ENCODE data around the gene SCAF4.
"Not testable (repeated sequence)": the region's sequence is repeated elsewhere in the genome, so short reads cannot be mapped to it uniquely, and the experiment has no call there.

Gene SCAF4

DNA sequence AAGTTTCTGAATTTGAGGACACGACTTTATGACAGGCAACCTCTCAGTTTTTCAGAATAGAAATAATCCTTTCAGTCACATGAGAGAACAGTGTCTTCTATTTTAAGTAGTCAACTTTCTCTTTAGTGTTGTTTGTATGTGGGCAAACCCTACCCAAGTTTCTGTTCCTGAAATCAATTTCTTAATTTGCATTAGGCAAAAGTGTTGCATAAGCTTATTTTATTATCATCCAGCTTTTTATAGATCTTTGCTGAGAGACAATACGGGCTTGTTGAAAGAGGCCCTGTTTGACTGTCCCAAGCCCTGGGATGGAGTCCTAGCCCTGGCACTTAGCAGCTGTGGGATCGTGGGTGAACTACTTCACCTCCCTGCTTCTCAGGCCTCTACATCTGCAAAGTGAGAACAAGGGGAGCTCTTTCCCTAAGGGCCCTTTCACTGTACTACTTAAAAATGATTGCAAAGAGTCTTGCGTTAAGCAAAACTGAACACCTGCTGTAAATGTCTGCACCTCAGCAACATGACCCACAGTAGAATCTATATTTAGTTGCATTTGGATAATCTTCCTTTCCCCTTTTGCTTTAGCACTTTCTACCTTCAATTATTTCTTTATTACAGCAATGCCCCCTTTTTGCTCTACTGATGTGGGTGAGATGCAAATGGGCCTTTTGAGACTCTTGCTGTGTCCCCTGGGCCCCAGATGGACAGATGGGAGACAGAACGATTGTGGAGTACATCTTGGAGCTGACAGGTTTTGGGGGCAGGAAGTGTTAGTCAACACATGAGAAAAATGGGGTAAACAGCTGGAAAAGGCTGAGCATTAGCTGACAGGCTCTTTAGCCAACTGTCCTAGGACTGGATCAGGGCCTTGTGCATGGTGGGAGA lies 41.0 kb upstream of the SCAF4 start:
- no peak overlapping the region for H3K4me3 ChIP-seq

DNA sequence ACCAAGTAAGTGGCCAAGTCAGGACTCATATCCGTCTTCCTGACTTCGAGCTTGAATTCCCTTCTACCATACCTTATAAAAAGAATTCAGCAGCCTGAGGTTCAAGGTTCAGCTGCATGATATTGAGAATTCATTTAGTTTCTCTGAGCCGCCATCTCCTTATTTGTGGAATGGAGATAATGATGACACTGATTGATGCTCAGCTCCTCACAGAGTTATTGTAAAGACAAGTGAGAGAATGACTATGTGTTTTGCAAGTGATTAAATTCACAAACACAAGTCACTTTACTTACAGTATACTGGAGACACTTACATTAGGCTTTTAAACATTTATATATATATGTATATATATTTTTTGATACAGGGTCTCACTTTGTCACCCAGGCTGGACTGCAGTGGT lies 39.8 kb upstream of the SCAF4 start:
- TF ChIP-seq, protein P1, sequence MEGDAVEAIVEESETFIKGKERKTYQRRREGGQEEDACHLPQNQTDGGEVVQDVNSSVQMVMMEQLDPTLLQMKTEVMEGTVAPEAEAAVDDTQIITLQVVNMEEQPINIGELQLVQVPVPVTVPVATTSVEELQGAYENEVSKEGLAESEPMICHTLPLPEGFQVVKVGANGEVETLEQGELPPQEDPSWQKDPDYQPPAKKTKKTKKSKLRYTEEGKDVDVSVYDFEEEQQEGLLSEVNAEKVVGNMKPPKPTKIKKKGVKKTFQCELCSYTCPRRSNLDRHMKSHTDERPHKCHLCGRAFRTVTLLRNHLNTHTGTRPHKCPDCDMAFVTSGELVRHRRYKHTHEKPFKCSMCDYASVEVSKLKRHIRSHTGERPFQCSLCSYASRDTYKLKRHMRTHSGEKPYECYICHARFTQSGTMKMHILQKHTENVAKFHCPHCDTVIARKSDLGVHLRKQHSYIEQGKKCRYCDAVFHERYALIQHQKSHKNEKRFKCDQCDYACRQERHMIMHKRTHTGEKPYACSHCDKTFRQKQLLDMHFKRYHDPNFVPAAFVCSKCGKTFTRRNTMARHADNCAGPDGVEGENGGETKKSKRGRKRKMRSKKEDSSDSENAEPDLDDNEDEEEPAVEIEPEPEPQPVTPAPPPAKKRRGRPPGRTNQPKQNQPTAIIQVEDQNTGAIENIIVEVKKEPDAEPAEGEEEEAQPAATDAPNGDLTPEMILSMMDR (IDR thresholded peaks at IDR 0.05), result no peak
- no peak for DNase-seq (ENCODE audit: low spot score)
- H3K27ac ChIP-seq, result no peak overlapping the region
- H3K4me3 ChIP-seq, result no peak overlapping the region

More for the DNA sequence above, 41.0 kb upstream of the SCAF4 start:
- TF ChIP-seq, protein P1 (IDR thresholded peaks at IDR 0.05), result no peak
- no peak for DNase-seq (ENCODE audit: low spot score)
- H3K27ac ChIP-seq, result no peak overlapping the region

DNA sequence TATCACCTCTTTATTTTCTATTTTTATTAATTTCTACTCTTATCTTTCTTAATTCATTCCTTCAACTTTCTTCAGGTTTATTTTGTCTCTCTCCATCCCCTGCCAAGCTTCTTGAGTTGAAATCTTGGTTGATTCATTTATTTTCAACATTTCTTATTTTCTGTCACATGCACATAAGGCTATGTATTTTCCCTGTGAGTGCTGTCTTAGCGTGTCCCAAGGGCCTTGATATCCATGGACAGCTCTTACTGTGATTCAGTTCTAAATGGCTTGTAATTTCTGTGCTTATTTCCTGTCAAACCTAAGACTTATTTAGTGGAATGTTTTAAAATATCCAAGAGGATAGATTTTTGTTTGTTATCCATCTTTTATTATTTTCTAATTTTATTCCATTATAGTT lies 36.8 kb upstream of the SCAF4 start:
- TF ChIP-seq, protein P1 (IDR thresholded peaks at IDR 0.05), result no peak
- DNase-seq (ENCODE audit: low spot score), result no peak
- H3K4me3 ChIP-seq, result no peak overlapping the region
- no peak overlapping the region for H3K27ac ChIP-seq

DNA sequence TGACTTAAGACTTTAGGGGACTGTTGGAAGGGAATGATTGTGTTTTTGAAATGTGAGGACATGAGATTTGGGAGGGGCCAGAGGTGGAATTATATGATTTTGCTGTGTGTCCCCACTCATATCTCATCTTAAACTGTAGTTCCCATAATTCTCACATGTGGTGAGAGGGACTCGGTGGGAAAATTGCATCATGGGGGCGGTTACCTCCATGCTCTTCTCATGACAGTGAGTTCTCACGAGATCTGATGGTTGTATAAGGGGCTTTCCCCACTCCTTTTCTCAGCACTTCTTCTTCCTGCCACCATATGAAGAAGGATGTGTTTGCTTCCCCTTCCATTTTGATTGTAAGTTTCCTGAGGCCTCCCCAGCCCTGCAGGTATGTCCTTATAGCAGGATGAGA lies 35.0 kb upstream of the SCAF4 start:
- no peak overlapping the region for H3K27ac ChIP-seq
- DNase-seq (ENCODE audit: low spot score), result no peak
- TF ChIP-seq, protein P1 (IDR thresholded peaks at IDR 0.05), result no peak
- no peak overlapping the region for H3K4me3 ChIP-seq

DNA sequence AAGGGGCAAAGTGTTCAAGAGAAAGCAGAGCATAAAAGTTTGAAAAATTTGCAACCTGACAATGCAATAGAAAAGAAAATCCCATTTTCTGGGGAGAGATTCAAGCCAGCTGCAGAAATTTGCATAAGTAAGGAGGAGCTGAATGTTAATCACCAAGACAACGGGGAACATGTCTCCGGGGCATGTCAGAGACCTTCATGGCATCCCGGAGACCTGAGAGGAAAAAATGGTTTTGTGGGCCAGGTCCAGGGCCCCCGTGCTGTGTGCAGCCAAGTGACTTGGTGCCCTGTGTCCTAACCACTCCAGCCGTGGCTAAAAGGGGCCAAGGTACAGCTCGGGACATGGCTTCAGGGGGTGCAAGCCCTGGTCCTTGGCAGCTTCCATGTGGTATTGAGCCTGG lies 33.9 kb upstream of the SCAF4 start:
- not testable (repeated sequence) for H3K27ac ChIP-seq; DNase-seq (ENCODE audit: low spot score); H3K4me3 ChIP-seq

DNA sequence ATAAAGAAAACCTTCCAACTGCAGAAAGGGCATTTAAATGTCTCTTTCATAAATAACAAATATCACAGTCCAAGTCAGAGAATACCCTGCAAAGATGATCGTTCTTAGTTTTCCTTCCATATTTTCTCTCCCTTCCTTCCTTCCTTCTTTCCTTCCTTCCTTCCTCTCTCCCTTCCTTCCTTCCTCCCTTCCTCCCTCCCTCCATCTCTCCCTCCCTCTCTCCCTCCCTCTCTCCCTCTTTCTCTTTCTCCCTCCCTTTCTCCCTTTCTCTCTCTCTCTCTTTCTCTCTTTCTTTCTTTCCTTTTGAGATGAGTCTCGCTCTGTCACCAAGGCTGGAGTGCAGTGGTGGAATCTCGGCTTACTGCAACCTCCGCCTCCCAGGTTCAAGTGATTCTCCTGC lies 29.0 kb upstream of the SCAF4 start:
- TF ChIP-seq, protein P1 (IDR thresholded peaks at IDR 0.05), result no peak
- no peak for DNase-seq (ENCODE audit: low spot score)

DNA sequence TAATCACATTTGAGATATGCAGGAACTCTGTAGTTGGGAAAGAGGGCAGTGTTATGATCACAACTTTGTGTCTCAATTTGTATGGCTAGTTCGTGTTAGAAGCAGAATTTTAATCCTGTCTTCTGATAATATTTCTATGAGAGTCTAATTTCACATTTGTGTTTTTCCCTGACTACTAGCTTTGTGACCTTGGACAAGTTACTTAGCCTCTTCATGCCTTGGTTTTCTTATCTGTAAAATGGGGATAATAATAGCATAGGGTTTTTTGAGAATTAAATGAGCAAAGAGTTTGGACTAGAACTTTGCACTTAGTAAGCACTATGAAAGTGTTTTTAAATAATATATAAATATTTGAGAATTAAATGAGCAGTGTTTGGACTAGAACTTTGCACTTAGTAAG lies 24.9 kb upstream of the SCAF4 start:
- TF ChIP-seq, protein P1 (IDR thresholded peaks at IDR 0.05), result no peak
- Histone ChIP-seq H3K4me3 (no peak overlapping the region), H3K27ac (no peak overlapping the region)
- DNase-seq (ENCODE audit: low spot score), result no peak

More for the DNA sequence above, 29.0 kb upstream of the SCAF4 start:
- no peak overlapping the region for H3K27ac ChIP-seq
- H3K4me3 ChIP-seq, result no peak overlapping the region

Measured in coronary artery (tissue), 2 donors.